ES-I3 (cell line): ENCODE data around the gene ASPSCR1.

Experiments used
- H3K36me3 ChIP-seq: 2 replicates; pipeline ENCODE4 v1.6.1; 2013; ENCODE audit warnings: mild to moderate bottlenecking, low read length, control low read depth, moderate library complexity; ENCODE audit not compliant: insufficient read depth
- H3K4me1 ChIP-seq: 2 replicates; pipeline ENCODE4 v1.6.1; 2013; ENCODE audit warnings: mild to moderate bottlenecking, control low read depth, low read length; ENCODE audit not compliant: insufficient read depth
- H3K9ac ChIP-seq: 2 replicates; pipeline ENCODE4 v1.6.1; 2013; ENCODE audit warnings: low read depth, mild to moderate bottlenecking, low read length, moderate library complexity
- H3K9me3 ChIP-seq: 2 replicates; pipeline ENCODE4 v1.6.1; 2013; ENCODE audit warnings: mild to moderate bottlenecking, low read length, moderate library complexity; ENCODE audit not compliant: control insufficient read depth, insufficient read depth

The ASPSCR1 gene

DNA sequence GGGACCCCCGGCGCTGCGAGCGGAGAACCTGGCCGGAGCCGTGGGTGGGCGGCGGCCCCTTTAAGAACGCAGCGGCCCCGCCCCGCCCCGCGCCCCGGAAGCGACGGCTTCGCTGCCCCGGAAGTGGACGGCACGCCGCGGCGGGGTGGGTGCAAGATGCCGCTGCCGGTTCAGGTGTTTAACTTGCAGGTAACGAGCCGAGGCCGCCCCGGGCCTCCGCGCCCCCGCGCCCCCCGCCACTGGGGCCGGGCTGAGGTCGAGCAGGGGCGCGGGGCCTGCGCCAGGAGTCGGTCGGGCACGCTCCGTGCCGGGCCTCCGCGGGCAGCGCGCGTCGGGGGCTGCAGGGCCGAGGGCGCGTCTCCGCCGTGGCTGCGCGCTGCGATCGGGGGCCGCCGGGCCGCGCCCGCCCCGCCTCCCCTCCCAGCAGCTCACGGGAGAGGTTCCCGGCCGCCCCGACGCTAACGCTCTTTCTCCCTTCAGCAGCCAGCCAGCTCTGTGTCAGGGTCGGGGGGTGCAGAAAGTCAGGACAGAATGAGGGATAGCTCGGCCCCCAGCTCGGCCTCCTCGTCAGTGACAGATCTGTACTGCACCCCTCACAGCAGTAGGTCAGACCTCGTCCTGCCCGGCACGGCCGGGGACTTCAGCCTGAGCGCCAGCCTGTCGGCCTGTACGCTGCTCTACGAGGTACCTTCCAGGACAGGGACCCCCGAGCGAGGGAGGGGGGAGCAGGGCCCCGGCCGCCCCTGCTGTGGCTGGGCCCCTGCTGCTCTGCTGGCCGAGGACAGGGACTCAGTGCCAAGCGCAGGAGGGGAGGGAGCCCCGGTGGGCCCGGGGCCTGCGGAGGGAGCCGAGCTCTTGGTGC is 74.6 kb downstream of the ASPSCR1 start, which contains the start of the genes GPS1 and RFNG:
Gene GPS1 (plus strand): TSS at position 123 of the 862 bp plus-strand sequence. CDS start 34 bp downstream, at position 157.
Gene RFNG (minus strand): TSS at position 36 of the 862 bp plus-strand sequence. CDS start 45 bp downstream, outside the sequence.
- Histone ChIP-seq H3K4me1 (no peaks in the 10 kb centered on the region; the same call in 1 of the 2 replicates), H3K36me3 (peaks cover 5% of the 10 kb centered on the region), H3K9ac (peak within 1 kb of the TSS; percentile 64), H3K9me3 (no peaks in the 10 kb centered on the region)

- Histone ChIP-seq H3K9ac (peak overlapping the region; percentile 61), H3K4me1 (no peaks in the 10 kb centered on the region; the same call in 1 of the 2 replicates), H3K36me3 (peaks cover 5% of the 10 kb centered on the region), H3K9me3 (no peaks in the 10 kb centered on the region)
Measured at GRCh38 chr17:82052638-82053059, 75.2 kb downstream of the ASPSCR1 start.

DNA sequence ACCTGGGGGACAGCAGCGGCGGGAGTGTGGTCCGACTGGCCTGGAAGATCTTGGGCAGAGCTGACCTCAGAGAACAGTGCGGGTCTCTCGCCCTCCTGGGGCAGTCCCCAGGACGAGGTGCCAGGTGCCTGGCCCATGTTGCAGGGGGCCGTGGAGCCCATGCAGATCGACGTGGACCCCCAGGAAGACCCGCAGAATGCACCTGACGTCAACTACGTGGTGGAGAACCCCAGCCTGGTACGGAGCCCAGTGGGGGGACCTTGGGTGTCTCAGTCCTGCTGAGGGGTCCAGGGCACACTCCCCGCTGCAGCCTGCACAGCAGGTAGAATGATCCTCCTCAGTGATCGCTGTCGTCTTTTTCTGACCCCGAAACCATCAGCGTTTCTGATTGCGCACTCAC is 75.7 kb downstream of the ASPSCR1 start:
- Histone ChIP-seq H3K9me3 (no peaks in the 10 kb centered on the region), H3K4me1 (no peaks in the 10 kb centered on the region; the same call in 1 of the 2 replicates), H3K9ac (no peak overlapping the region), H3K36me3 (peaks cover 7% of the 10 kb centered on the region; the same call in 1 of the 2 replicates)

- H3K36me3 ChIP-seq = peaks cover 7% of the 10 kb centered on the region; the same call in 1 of the 2 replicates
- H3K4me1 ChIP-seq = no peaks in the 10 kb centered on the region; the same call in 1 of the 2 replicates
- no peaks in the 10 kb centered on the region for H3K9me3 ChIP-seq
- H3K9ac ChIP-seq = no peak overlapping the region
Measured at GRCh38 chr17:82053556-82054263, 76.3 kb downstream of the ASPSCR1 start.

GRCh38 chr17:82054351-82055022 is 77.1 kb downstream of the ASPSCR1 start:
- Histone ChIP-seq H3K9ac (no peak overlapping the region), H3K9me3 (no peaks in the 10 kb centered on the region), H3K36me3 (peaks cover 7% of the 10 kb centered on the region; the same call in 1 of the 2 replicates), H3K4me1 (no peaks in the 10 kb centered on the region; the same call in 1 of the 2 replicates)

GRCh38 chr17:82055023-82055964 is 77.9 kb downstream of the ASPSCR1 start:
- H3K4me1 ChIP-seq = no peaks in the 10 kb centered on the region; the same call in 1 of the 2 replicates
- H3K9ac ChIP-seq = no peak overlapping the region
- H3K36me3 ChIP-seq = peaks cover 10% of the 10 kb centered on the region; the same call in 1 of the 2 replicates
- H3K9me3 ChIP-seq = no peaks in the 10 kb centered on the region

DNA sequence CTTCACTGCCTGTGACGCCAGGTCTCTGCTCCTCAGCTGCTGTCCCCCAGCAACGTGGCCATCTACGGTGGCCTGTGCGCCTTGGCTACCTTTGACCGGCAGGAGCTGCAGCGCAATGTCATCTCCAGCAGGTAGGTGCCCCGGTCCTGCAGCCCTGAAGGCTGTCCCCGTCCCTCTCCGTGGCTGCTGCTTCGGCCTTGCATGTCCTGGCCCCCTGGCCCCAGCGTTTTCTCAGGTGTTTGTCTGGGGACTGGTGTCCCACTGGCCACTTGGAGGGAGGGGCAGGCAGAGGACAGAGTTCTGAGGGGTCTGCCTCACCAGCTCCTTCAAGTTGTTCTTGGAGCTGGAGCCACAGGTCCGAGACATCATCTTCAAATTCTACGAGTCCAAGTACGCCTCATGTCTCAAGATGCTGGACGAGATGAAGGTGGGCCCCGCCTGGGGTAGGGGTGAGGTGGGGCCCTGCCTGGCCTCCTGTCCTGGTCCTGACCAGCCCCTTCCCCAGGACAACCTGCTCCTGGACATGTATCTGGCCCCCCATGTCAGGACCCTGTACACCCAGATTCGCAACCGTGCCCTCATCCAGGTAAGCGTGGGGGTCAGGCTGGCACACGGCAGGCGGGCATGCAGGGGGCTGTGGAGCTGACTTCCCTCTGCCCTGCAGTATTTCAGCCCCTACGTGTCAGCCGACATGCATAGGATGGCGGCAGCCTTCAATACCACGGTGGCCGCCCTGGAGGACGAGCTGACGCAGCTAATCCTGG is 78.7 kb downstream of the ASPSCR1 start:
- H3K4me1 ChIP-seq = no peaks in the 10 kb centered on the region
- no peak overlapping the region for H3K9ac ChIP-seq
- H3K9me3 ChIP-seq = no peaks in the 10 kb centered on the region
- H3K36me3 ChIP-seq = peaks cover 11% of the 10 kb centered on the region; the same call in 1 of the 2 replicates

DNA sequence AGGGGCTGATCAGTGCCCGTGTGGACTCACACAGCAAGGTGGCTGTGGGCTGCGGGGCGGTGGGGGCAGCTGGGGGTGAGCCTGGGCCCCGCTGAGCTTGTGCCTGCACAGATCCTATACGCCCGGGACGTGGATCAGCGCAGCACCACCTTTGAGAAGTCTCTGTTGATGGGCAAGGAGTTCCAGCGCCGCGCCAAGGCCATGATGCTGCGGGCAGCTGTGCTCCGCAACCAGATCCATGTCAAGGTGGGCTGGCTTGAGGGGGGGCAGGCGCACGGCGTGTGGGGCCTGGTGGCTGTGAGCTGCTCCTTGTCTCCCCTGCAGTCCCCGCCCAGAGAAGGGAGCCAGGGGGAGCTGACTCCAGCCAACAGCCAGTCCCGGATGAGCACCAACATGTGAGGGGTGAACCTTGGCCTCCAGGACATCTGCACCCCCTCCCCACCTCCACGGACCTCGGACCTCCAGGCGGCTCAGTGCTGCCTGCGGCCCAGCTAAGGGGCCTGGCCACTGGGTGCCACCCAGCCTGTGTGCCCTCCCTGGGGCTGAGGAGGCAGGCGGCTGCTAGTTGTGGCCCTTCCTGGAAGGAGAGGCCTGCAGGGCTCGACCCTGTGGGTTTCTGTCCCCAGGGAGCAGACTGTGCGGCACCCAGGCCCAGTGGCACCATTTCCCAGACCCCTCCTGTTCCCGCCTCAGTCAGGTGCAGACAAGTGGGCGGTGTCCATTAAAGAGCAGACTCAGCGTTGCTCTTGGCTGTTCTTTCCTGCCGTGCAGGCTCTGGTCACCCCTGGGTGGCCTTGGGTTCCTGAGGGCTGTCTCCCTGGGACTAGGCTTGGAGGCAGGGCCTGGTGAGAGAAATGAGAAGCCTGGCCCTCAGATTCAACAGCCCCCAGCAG is 79.5 kb downstream of the ASPSCR1 start:
- Histone ChIP-seq H3K9me3 (no peaks in the 10 kb centered on the region), H3K9ac (no peak overlapping the region), H3K4me1 (no peaks in the 10 kb centered on the region), H3K36me3 (peaks cover 14% of the 10 kb centered on the region)

DNA sequence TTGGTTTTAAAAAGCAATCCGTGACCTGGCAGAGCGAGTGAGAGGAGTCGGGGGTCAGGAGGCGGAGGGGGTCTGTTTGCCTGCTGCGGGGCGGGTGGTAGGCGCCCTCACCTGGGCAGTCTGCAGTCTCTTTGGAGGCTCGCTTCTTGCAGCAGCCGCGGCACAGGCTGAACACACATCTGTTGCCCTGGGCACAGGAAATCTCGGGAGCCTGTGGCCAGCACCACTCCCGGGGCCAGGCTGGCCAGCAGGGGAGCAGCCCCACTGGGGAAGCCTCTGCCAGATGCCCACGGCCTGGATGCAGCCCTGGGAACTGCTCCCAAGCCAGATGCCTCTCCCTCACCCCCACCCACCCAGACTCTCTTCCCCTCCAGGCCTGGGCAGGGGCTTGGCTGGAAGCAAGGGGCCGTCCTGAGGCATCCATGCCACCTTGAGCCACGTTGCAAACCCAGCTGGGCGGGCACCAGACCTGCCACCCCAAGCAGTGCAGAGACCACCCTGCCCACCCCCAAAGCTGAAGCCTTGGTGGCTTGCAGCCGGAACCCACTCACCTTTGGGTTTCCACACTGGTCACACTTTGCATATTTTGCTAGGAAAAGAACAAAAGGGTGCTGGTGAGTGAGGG is 80.9 kb downstream of the ASPSCR1 start:
- Histone ChIP-seq H3K4me1 (no peaks in the 10 kb centered on the region), H3K9me3 (no peaks in the 10 kb centered on the region), H3K36me3 (peaks cover 20% of the 10 kb centered on the region), H3K9ac (no peak overlapping the region)

- Histone ChIP-seq H3K9me3 (no peaks in the 10 kb centered on the region), H3K36me3 (peaks cover 20% of the 10 kb centered on the region), H3K9ac (no peak overlapping the region), H3K4me1 (no peaks in the 10 kb centered on the region)
Measured at GRCh38 chr17:82058855-82059249, 81.4 kb downstream of the ASPSCR1 start.

GRCh38 chr17:82059272-82060000 is 82.0 kb downstream of the ASPSCR1 start:
- peaks cover 20% of the 10 kb centered on the region for H3K36me3 ChIP-seq

More at GRCh38 chr17:82059272-82060000, 82.0 kb downstream of the ASPSCR1 start:
- Histone ChIP-seq H3K9me3 (no peaks in the 10 kb centered on the region), H3K4me1 (no peaks in the 10 kb centered on the region), H3K9ac (no peak overlapping the region)
